Fibroblast of skin of left quadriceps (primary cell): ENCODE results near the gene AGBL1.
"Not testable (repeated sequence)": the region's sequence is repeated elsewhere in the genome, so short reads cannot be mapped to it uniquely, and the experiment has no call there.

Experiments used
- DNase-seq, 2 experiments: peaks; one replicate each; pipeline ENCODE4 v3.0.0-alpha.2; 2013; ENCODE audit warnings: low read depth in 2 of 2

Gene AGBL1

DNA sequence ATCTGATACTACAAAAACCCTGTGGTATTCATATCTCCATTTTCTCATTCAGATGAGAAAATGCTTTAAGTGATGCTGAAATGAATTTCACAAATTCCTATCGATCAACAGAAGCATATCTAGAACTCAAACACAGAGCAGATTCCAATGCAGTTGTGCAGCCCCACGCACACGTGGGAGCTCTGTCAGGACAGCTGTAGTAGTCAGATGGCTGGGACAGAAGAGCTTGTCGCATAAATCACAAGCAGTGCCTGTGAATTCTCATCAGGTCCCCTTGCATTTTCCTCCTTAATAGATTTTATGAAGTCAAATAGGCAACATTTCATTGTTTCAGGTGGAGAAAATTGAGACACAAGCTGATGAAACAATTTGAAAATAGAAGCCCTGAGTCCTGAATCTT is 792.3 kb downstream of the AGBL1 start:
- DNase-seq: no peak

DNA sequence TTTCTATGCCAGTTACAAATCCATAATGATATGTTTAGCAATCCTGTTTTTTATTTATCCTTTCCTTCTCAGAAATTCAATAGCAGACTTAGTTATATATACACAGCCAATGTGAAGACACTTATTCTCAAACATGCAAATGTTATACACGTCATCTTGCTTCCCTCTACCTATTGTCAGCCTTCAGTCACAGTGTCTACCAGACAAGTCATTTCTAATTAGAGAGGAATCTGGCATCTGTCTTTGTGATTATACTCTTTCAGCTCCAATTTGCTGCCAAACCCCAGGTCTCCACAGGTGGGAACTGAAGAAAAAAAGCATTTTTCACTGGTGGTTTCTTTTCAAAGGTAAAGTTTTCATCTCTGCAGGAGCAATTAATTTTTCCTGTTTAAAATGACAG is 793.1 kb downstream of the AGBL1 start:
- no peak for DNase-seq

DNA sequence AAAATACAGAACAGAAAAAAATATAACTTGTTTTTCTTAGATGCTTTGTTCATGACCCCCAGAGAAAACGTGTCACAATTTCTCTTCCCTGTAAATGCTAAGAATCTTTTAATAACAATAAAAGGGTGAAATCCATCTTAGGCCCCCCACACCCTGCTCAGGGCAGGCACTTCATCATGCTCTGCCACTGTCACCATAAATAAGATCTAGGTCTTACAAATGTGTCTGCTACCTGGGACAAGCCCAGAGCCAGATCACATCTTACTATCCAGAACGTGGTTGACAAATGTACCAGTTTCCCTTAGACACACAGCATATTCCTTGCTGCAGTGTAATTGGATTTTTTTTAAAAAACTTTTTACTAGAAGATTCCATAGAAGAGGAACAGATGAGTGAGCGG is 795.4 kb downstream of the AGBL1 start:
- no peak for DNase-seq

DNA sequence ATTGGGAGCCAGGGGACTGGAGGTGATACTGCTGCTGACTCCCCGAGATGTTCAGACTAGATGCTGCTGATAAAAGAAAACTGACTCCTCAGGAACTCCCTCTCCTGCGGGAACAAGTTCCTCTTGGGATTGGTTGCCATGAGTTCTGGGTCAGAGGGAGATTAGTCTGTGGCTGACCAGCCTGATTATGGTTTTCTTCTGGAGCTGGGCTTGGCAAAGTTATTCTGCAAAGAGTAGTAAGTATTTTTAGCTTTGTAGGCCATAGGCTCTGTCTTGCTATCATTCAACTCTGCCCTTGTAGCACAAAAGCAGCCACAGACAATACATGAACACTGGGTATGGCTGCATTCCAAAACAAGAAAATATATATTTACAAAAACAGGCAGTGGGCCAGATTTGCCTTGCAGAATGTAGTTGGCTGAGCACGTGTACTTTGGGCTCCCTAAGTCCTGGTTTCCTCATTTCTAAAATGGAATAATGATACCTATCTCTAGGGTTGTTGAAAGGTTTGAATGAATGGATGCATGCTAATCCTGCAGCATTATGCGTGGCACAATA is 796.8 kb downstream of the AGBL1 start:
- no peak for DNase-seq

DNA sequence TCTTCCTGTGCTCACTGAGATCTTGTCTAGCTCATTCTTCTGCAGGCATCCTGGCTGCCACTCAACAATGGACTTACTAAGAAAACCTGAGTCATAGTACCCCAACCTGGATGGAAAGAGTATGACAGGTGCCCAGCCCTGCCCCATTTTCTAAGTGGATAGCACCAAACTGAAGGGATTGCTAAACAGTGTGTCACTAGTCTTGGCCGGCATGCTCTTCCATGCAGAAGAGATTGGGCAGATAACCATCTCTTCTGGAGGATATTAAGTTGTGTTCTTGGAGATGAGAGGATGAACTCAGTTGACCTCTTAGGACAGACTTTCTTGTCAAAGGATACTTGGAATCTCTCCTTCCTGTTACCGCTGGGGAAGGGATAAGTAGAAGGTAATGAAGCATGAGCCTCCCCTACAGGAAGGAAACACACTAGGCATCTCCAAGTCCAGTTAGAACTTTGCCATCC is 797.5 kb downstream of the AGBL1 start:
- DNase-seq: no peak

DNA sequence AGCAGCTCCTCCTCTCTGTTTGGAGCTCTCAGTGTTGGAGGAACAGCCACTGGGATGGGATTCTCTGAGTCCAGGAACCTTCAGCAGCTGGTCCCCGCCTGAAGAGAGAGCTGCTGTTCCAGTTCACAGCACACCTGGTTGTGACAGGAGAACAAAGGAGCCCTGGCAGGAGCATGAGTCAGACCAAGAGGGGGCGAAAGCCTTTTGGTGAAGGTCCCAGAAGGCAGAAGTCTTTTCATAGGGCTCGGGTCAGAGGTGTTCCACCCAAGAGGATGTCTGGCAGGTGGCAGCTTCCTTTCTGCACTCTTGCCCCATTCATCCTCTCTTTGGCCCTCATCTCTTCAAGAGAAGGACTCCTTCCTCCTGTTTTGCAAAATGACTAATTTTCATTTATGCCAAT is 799.2 kb downstream of the AGBL1 start:
- not testable (repeated sequence) for DNase-seq

DNA sequence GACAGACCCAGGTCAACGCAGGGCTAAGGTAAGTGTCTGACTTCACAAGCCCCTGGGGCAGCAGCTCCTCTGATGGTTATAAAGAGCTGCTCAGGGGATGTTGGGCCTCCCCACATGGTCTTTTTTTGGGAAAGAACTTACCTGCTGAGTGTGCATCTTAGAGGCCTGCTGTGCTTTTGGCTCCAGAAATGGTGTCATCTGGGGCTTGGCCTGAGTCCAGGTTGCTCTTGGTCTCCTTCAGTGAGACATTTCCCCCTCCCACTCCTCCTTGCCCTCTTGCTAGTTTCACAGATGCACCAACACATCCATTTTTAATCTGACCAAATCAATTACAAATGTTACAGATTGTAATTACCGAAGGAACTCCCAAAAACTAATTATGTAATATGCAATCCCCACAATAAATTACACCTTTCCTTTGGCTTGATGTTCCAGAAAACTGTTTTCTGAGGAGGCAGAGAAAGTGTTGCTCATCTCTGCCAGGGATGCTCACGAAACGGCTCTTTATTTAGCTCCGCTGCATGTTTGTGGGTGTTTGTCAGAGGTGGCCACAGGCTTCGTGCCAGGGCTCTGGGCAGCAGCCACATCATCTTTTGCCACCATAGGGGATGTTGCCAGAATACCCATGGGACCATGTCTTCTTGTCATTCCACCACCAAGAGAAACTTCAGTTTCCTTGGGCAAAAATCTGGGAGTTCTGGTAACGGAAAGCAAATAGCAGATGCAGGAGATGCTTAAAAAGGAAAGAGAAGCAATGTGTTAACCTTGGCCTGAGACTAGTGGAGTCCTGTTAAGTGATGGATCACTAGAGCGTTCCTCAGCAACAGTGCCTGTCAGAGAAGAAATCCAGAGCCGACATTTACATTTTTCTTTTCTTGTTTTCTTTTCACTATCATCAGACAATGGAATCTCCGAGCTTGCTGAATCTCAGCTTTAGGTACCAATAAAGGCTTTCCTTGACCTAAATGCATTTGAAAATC is 799.9 kb downstream of the AGBL1 start:
- no peak for DNase-seq

DNA sequence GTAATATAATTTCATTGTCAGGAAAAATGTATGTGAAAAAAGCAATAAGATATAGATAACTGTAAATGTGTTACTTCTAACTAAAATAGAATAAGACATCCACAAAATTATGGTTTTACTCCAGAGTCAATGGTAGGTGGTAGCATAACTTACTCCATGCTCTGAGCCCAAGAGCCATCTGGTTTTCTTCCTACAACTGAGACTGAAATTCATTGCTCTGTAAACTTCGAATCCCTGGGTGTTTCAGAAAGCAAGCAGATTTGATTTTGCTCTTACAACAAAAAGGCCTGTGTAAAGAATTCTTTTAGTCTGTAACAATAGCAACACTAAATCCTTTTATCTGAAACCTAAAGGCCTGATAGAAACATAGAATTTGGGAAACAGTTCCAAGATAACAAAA is 805.9 kb downstream of the AGBL1 start:
- no peak for DNase-seq

DNA sequence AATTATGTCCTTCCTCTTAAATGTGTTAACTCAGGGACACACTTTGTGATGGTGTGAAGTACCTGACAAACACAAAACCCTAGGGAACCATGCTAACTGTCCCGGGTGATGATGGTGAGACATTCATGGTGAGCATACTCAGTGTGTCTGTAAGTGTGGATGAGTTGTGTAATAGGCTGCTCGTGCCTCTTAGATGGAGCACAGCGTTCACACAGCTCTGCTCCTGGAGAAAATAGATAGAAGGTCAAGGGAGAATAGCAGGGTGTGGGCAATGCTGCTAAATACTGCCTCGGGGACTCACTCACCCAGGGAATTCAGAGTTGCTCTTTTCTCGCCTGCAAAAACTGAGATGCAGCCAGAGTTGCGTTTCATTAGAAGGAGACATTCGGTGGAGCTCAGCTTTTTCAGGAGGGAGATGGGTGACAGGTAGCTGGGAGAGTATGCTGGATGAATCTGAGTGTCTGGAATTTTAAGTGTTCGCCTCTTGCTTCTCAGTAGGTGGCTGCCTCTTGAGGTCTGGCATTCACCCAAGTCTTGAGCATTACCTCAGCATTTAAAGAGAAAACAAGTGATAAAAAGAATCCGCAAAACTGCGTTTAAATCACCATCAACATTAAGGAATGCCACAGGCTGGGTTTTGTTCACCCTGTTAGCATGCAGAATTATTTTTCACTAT is 813.2 kb downstream of the AGBL1 start:
- DNase-seq: peak; percentile 34 to 37

DNA sequence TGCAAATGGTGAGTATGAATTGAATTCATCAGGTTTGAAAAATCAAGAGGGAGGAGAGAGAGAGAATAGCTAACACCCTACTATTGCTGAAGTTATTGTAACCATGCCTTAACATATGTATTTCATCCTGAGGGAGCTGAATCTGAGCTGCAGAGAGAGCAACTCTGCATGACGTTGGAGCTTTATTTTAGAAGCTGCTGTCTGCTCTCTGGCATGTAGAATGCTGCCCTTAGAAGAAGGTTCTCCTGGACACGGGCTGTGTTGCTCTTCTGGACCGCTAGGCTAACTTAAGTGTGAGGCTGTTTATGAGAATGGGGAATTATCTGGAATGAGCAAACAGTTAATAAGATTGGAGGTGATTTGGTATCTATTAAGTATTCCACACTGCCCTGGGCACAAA is 814.6 kb downstream of the AGBL1 start:
- no peak for DNase-seq

DNA sequence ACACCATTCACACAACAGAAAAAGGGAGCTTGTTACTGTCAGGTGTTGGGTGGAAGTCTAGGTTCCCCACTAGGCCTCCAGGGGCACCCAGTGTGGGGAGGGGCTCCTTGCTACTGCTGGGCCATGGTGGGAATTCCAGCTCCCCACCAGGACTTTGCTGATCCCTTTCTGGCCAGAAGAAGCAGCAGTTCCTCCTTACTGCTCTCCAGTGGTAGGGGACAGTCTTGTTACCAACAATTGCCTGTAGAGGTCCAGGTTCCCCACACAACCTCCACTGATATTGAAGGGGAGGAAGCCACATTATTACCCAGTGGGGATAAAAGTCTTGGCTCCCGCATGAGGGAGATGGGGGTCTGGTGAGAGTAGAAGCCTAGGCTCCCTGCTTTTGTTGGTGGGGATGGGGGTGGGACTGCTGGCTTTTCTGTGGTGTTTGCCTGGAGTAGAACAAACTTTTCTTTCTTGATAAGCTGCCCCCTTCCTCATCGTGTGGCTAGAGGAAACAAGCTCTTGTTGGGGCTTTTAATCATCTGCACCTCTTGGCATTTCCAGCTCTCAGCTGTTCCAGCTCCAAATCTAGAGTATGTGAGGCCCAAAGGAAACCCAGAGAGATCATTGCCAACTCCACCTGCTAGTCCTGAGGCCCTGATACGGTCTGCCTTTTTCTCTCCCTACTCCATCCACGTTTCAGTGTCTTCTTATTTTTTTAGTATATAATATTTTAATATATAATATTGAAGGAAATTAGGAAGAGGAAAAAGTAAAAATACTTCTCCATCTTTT is 824.2 kb downstream of the AGBL1 start:
- DNase-seq: no peak

DNA sequence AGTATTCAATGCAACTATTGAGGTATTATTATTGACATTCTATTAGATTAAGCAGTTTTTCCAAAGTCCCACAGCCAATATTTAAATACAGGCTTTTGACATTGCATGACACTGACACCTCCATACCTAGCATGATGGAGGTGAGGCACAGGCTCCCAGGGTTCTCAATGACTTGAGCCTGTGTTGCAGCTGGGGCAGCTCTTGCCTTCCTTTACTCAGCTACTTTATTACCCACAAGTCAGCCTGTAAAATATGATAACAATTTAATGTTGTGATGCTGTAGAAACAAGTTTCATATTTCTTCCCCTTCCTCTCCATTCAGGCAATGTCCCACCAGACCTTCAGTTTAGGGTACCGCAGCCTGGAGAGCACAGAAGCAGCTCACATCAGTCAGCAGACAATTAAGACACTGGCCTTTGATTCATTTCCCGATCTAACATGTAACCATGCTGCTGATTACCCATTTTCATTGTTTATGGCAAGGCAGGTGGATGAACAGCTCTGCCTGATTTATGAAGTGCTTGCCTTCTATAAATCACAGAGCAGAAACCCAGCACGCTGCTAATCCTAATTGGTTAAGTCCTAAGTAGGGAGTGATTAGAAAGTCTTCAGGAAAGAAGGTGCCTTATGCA is 826.1 kb downstream of the AGBL1 start:
- no peak for DNase-seq

DNA sequence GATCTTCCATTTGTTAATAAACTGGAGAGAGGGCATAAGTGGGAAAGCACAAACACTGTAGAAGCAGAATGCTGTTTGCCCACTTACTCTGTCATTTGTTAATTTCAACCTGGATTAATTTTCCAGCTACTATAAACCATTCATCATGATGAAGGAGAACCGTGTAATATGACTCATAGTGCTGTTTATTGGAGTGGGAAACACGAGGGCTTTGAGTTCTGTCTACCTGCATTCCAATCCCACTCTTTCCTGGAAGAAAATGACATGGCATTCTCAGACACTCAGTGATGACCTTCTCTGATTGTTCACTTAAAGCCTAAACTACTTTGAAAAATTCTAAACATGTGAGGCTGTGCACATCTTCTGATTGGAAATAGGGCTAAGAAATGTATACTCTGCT is 826.7 kb downstream of the AGBL1 start:
- DNase-seq: no peak

DNA sequence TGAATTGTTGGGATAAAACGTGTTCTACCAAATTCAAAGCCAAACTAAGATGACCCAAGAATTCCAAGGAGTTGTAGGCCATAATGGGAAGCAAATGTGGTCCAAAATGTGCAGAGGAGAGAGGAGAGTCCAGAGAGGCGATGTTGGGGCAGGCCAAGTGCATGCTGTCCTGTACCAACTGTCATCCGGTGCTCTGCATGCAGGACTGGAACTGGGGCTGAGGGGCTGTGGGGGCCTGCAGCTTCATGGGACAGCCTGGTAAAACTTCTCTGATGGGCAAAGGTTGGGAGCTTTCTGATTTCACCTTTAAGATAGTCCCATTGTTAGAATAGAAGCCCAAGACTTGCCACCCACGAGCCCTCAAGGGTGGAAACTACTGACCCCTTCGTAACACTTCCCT is 831.4 kb downstream of the AGBL1 start:
- no peak for DNase-seq

DNA sequence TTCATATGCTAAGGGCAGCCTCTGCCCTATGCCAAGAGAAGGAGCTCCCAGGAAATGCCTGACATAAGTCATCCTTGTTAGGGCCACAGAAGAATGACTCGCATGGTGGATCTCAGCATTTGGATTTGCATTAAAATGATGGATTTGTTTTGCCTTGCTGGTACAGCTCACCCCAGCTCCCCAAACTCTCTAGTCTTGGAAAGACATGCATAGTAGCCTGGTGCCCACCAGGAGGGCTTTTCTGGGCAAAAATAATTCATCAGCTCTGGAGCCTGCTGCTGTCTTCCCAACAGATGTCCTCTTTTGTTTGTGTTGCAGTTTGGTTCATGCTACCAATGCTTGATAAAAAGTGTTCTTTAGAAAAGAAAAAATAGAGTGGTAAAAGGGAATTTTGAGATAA is 833.0 kb downstream of the AGBL1 start:
- DNase-seq: no peak

DNA sequence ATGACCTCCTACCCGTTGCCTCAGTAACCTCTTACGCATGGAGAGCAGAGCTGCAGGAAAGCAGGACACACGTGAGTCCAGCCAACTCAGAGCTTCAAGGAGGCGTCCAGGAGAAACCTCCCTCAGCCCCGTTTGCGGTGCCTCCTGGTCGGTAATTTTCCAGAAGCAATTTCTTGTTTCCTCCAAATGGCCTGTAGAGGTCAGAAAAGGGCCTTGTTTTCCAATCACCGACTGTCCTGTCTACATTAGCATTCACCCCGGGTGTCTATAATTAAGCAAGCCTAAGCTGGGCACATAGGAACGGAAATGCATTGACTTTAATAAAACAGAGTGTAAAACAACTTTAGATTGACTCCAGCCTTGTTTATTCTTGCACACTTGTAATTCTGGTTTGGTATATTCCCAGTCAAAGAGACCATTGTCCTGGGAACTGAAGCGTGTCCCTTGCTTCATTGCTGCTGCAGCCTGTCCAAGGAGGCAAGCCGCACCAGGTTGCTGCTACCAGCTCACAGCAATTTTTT is 836.2 kb downstream of the AGBL1 start:
- DNase-seq: peak; percentile 34 to 44

DNA sequence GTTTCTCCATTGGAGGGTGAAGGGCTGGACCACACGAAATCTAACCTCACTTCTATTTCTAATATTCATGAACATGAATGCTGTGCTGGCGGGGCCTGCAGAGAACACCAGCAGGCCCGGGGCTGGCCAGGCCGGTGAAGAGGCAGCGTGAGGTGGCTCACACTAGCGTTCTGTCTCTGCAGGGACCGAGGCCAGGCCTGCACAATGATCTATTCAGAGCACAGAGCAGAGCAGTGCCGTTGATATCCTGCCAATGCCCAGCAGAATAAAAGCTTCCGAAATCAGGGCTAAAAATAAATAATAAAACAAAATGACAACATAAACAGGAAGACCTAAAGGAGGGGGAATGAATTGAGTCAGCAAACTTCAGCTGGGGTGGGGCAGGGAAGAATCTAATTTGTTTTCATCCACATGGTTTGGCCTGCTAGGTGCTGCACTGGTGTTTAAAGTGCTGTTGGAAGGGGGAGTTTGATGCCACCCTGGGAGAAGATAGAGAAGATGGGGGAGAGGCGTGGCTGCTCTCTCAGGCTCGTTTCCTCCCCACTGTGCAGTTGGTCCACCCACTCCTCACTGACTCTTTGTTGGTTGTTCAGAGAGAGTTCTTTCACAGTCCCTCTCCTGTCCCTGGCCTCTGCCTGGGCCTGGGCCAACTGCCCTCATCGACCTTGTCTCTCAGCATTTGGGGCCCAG is 837.1 kb downstream of the AGBL1 start:
- no peak for DNase-seq

DNA sequence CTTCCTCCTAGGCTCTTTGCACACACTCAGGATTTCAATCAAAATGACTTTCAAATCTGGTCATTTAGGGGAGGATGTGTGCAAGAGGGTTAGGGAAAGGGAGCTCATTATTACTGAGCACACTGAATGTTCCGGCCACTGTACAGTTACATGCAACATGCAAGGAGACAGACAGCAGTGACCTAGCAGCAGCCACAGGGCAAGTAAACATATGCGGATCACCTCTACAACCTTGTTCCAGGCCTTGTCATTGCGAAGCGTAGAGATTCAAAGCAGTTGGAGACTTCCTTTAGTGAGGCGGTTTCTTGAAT is 837.6 kb downstream of the AGBL1 start:
- no peak for DNase-seq

DNA sequence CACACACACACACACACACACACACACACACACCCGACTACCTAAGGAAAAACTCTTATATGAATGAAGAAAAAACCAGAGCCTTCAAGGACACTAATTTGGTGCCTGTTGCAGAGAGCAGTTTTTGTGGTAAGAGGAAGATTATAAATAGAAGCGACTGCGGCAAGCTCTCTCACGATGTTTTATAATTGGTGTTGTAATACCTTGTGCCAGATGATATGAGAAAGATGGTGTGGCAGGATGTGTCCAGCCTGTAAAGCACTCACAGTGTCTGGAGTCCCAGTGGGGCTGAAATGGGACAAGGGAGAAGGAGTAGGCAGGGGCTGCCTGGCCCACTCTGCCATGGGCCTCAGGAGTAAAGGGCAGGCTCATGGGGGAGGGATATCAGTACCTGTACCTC is 839.9 kb downstream of the AGBL1 start:
- no peak for DNase-seq

DNA sequence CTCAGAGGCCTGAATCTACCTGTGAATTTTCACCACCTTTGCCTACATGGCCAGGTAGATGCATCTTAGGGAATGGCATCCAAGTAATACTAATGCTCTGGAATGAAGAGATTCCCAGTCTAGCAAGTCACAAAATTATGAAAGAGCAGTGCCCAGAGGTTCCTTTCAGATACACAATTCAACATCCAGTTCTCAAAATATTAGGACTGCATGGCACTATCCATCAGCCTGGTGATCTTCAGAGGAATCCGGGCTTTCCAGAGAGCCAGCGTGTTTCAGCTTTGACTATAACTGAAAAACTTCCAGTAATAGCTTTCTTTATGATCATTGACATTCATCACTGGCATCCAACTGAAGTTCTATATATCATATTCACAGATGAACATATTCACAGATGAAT is 849.8 kb downstream of the AGBL1 start:
- no peak for DNase-seq

DNA sequence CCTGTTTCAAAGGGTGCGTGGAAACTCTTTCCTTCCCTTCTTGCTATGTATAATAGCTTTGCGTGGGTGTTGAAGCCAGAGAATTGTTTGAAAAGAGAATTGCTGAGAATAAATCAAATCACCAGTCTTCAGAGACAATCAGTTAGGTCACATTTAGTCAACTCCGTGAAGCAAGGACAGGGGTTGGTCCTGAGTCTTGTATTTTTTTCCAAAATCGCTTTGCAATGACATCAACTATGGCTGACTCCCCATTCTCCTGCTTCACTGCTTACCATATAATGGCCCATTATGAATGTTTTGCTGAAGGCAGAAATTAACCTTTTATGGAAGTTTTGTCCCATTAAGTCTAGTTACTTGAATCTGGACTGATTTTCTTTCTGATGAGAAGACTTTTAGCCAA is 852.8 kb downstream of the AGBL1 start:
- no peak for DNase-seq
